Subcutaneous adipose tissue (tissue), 4 donors: Measurements from ENCODE around the gene CCDC30. TPM values are rescaled to one million over a fixed set of nuclear protein-coding genes. Genes with fewer than 3 reads are reported as not detected.

Source experiments
- CTCF ChIP-seq: fragments of 450-650 bp; IDR thresholded peaks from one replicate; pipeline ENCODE4 v1.5.1; 2016; ENCODE audit warnings: low read depth, mild to moderate bottlenecking, control low read depth, antibody characterized with exemption, moderate library complexity
- total RNA-seq, 4 donors: library from RNA; depleted of rRNA; stranded (reverse); fragments of >200 nt; gene quantifications; one replicate each; pipeline ENCODE4 v1.1.0, GENCODE V29; 2016

The CCDC30 gene
- total RNA-seq, 4 donors from 2014 or later, result 1.9 to 3.9 (median 2.3) TPM

- no peak for TF ChIP-seq CTCF
These were observed 66.7 kb downstream of the CCDC30 start for GRCh38 chr1:42529724-42530181.

- TF ChIP-seq CTCF, result no peak
These were observed 68.0 kb downstream of the CCDC30 start for GRCh38 chr1:42531043-42531442.

- no peak for TF ChIP-seq CTCF
These were observed 70.2 kb downstream of the CCDC30 start for GRCh38 chr1:42533101-42533863.

GRCh38 chr1:42541104-42541503 is 78.0 kb downstream of the CCDC30 start:
- TF ChIP-seq CTCF, result no peak

GRCh38 chr1:42551180-42551579 is 88.1 kb downstream of the CCDC30 start:
- TF ChIP-seq CTCF, result no peak

- TF ChIP-seq CTCF, result no peak
These were observed 88.5 kb downstream of the CCDC30 start for GRCh38 chr1:42551590-42551989.

GRCh38 chr1:42552636-42553035 is 89.5 kb downstream of the CCDC30 start:
- TF ChIP-seq CTCF, result no peak
